Activated naive CD4-positive, alpha-beta T cell treated with anti-CD3 and anti-CD28 coated beads, Interleukin-2, amount 50 U/mL, for 16 hours (primary cell): ENCODE results near the gene CACNB3.
"Not testable (repeated sequence)": the region's sequence is repeated elsewhere in the genome, so short reads cannot be mapped to it uniquely, and the experiment has no call there.

Source experiments
- DNase-seq: peaks from one replicate; pipeline ENCODE4 v3.0.0-alpha.2; 2020

Gene CACNB3

GRCh38 chr12:48857278-48857994 is 39.1 kb downstream of the CACNB3 start:
- no peak for DNase-seq

GRCh38 chr12:48858043-48858442 is 39.7 kb downstream of the CACNB3 start:
- no peak for DNase-seq

- no peak for DNase-seq
Measured at GRCh38 chr12:48859607-48860006, 41.3 kb downstream of the CACNB3 start.

- DNase-seq = not testable (repeated sequence)
Measured at GRCh38 chr12:48860236-48860635, 41.9 kb downstream of the CACNB3 start.

- DNase-seq = no peak
Measured at GRCh38 chr12:48861111-48861510, 42.8 kb downstream of the CACNB3 start.

- DNase-seq = no peak
Measured at GRCh38 chr12:48862760-48863159, 44.5 kb downstream of the CACNB3 start.

- no peak for DNase-seq
Measured at GRCh38 chr12:48863291-48863690, 45.0 kb downstream of the CACNB3 start.

GRCh38 chr12:48865281-48866051 is 47.2 kb downstream of the CACNB3 start, which contains the start of gene RND1:
RND1 (minus strand) TSS chr12:48865870; CDS start chr12:48865767, 103 bp downstream.
- peak; percentile 84 for DNase-seq

GRCh38 chr12:48866052-48866711 is 47.9 kb downstream of the CACNB3 start:
- DNase-seq = no peak

- DNase-seq = no peak
Measured at GRCh38 chr12:48868451-48868850, 50.2 kb downstream of the CACNB3 start.

- DNase-seq = no peak
Measured at GRCh38 chr12:48869191-48869590, 50.9 kb downstream of the CACNB3 start.

GRCh38 chr12:48873096-48873495 is 54.8 kb downstream of the CACNB3 start:
- DNase-seq = no peak

- not testable (repeated sequence) for DNase-seq
Measured at GRCh38 chr12:48873534-48873933, 55.2 kb downstream of the CACNB3 start.

GRCh38 chr12:48875944-48876515 is 57.7 kb downstream of the CACNB3 start:
- DNase-seq = no peak
